Stimulated activated CD8-positive, alpha-beta memory T cell treated with anti-CD3 and anti-CD28 coated beads, Interleukin-15, amount 100 ng/mL, for 4 hours (primary cell): ENCODE data around the gene BCL11A.

Experiments used
- DNase-seq, 2 donors: peaks; one replicate each; pipeline ENCODE4 v3.0.0-alpha.2; 2020; ENCODE audit warnings: low read depth in 2 of 2

The BCL11A gene

GRCh38 chr2:60526623-60527022 lies 26.8 kb downstream of the BCL11A start:
- DNase-seq, result no peak

GRCh38 chr2:60525899-60526298 lies 27.6 kb downstream of the BCL11A start:
- no peak for DNase-seq

- DNase-seq, result no peak
Observed at GRCh38 chr2:60524874-60525273, 28.6 kb downstream of the BCL11A start.

- no peak for DNase-seq
Observed at GRCh38 chr2:60523963-60524362, 29.5 kb downstream of the BCL11A start.

GRCh38 chr2:60522462-60522861 lies 31.0 kb downstream of the BCL11A start:
- DNase-seq, result no peak

- DNase-seq, result no peak
Observed at GRCh38 chr2:60521626-60522025, 31.8 kb downstream of the BCL11A start.

- DNase-seq, result no peak
Observed at GRCh38 chr2:60520917-60521539, 32.4 kb downstream of the BCL11A start.

- DNase-seq, result no peak
Observed at GRCh38 chr2:60520151-60520876, 33.1 kb downstream of the BCL11A start.

- DNase-seq, result no peak
Observed at GRCh38 chr2:60519231-60519863, 34.1 kb downstream of the BCL11A start.

GRCh38 chr2:60518567-60518966 lies 34.9 kb downstream of the BCL11A start:
- DNase-seq, result no peak

- no peak for DNase-seq
Observed at GRCh38 chr2:60517446-60517845, 36.0 kb downstream of the BCL11A start.

GRCh38 chr2:60516826-60517225 lies 36.6 kb downstream of the BCL11A start:
- DNase-seq, result no peak

GRCh38 chr2:60516383-60516811 lies 37.1 kb downstream of the BCL11A start:
- DNase-seq, result no peak

- DNase-seq, result peak in 1 of 2 donors; percentile 1
Observed at GRCh38 chr2:60515721-60516226, 37.7 kb downstream of the BCL11A start.

GRCh38 chr2:60513996-60514395 lies 39.5 kb downstream of the BCL11A start:
- no peak for DNase-seq

GRCh38 chr2:60513191-60513590 lies 40.3 kb downstream of the BCL11A start:
- no peak for DNase-seq

- no peak for DNase-seq
Observed at GRCh38 chr2:60512641-60513040, 40.8 kb downstream of the BCL11A start.

- no peak for DNase-seq
Observed at GRCh38 chr2:60512062-60512622, 41.3 kb downstream of the BCL11A start.

GRCh38 chr2:60510713-60511112 lies 42.7 kb downstream of the BCL11A start:
- no peak for DNase-seq

- DNase-seq, result no peak
Observed at GRCh38 chr2:60509066-60509465, 44.4 kb downstream of the BCL11A start.

GRCh38 chr2:60508339-60508917 lies 45.0 kb downstream of the BCL11A start:
- DNase-seq, result no peak
